ENCODE data around the gene ADARB1.
"Not testable (repeated sequence)": the region's sequence is repeated elsewhere in the genome, so short reads cannot be mapped to it uniquely, and the experiment has no call there.

The ADARB1 gene, protein sequence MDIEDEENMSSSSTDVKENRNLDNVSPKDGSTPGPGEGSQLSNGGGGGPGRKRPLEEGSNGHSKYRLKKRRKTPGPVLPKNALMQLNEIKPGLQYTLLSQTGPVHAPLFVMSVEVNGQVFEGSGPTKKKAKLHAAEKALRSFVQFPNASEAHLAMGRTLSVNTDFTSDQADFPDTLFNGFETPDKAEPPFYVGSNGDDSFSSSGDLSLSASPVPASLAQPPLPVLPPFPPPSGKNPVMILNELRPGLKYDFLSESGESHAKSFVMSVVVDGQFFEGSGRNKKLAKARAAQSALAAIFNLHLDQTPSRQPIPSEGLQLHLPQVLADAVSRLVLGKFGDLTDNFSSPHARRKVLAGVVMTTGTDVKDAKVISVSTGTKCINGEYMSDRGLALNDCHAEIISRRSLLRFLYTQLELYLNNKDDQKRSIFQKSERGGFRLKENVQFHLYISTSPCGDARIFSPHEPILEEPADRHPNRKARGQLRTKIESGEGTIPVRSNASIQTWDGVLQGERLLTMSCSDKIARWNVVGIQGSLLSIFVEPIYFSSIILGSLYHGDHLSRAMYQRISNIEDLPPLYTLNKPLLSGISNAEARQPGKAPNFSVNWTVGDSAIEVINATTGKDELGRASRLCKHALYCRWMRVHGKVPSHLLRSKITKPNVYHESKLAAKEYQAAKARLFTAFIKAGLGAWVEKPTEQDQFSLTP

GRCh38 chr21:45074048-45074817, at the start of gene ADARB1:
Gene ADARB1 (plus strand): TSS chr21:45074580. CDS start chr21:45171657, 97,077 bp downstream.
- no peak for TF ChIP-seq CTCF (IDR thresholded peaks at IDR 0.05; ENCODE audit: insufficient read depth, missing control alignments)
- DNase-seq (ENCODE audit: insufficient read length, low spot score) (peak; percentile 75), FAIRE-seq (no peak)

- FAIRE-seq (no peak), DNase-seq (ENCODE audit: insufficient read length, low spot score) (no peak)
- TF ChIP-seq CTCF (IDR thresholded peaks at IDR 0.05; ENCODE audit: insufficient read depth, missing control alignments): no peak
Measured at GRCh38 chr21:45026066-45026745, 48.2 kb upstream of the ADARB1 start.

DNA sequence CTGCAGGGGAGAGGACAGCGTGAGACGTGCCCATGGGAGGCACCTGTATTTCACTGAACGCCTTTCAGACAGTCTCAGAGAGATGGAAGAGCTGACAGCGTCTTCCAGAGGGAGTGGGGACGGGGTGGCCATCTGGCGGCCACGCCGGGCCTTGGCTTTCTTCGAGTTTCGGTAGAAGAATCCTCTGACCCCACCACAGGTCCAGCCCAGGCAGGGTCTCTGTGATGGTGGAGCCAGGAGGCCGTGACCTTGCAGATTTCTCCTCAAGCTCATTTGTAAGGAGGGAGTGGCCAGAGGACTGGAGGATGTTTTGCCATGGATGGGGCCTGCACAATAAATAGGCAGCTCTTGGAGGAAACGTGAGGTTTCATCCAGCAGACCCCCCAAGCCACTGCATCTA, 47.6 kb upstream of the ADARB1 start:
- no peak for DNase-seq (ENCODE audit: insufficient read length, low spot score)
- TF ChIP-seq CTCF (IDR thresholded peaks at IDR 0.05; ENCODE audit: insufficient read depth, missing control alignments): no peak
- no peak for FAIRE-seq

DNA sequence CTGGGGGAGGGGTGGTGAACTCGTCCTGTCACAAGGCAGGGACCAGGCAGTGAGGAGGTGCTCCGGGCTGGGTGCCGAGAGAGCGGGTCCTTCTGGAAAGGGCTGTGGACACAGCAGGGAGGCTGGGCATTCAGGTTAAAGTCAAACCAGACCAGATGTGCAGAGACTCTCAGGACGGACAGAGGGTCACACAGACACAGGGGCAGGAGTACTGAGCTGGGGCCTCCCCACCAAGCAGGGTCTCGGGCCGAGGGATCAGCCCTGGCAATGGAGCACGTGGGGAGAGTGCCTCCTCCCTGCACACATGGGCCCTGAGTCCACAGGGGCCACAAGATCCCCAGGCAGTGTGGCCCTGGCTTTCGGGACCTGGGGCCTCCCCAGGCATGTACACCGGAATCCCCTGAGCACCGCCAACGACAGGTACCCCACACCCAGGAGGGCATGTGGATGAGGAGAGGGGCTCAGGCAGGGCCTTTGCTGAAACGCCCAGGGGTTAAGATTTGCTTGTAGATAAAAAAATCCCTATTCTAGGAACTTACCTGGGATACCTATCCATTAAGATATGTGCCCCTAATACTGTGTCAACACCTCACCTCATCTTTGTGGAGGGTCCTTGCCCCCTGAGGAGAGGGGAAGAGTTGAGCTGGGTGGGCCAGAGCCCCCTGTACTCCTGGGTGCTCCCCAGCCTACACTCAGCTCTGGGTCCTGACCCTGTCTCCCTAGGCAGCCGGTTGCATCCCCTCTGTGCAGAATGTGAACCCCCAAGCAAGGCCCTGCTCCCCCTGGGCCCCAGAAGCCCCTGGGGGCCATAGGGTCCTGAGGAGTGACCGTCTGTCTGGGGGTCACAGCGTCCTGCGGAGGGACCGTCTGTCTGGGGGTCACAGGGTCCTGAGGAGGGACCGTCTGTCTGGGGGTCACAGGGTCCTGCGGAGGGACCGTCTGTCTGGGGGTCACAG, 46.9 kb upstream of the ADARB1 start:
- DNase-seq (ENCODE audit: insufficient read length, low spot score) (no peak), FAIRE-seq (no peak)
- TF ChIP-seq CTCF (IDR thresholded peaks at IDR 0.05; ENCODE audit: insufficient read depth, missing control alignments): no peak

DNA sequence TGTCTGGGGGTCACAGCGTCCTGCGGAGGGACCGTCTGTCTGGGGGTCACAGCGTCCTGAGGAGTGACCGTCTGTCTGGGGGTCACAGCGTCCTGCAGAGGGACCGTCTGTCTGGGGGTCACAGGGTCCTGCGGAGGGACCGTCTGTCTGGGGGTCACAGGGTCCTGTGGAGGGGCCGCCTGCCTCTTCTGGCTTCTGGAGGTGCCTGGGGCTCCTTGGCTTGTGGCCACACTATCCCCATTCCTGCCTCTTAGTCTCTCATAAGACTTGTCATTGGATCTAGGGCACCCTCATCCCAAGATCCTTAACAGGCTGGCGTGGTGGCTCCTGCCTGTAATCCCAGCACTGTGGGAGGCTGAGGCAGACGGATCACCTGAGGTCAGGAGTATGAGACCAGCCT, 45.7 kb upstream of the ADARB1 start:
- DNase-seq (ENCODE audit: insufficient read length, low spot score); FAIRE-seq: not testable (repeated sequence)

- DNase-seq (ENCODE audit: insufficient read length, low spot score): no peak
- TF ChIP-seq CTCF (IDR thresholded peaks at IDR 0.05; ENCODE audit: insufficient read depth, missing control alignments): no peak
- FAIRE-seq: no peak
Measured at GRCh38 chr21:45029298-45029947, 45.0 kb upstream of the ADARB1 start.
